ENCODE measurements around the gene HOXA6. TPM values are rescaled to one million over a fixed set of nuclear protein-coding genes. Genes with fewer than 3 reads are reported as not detected.
A peak's percentile ranks its signal among the peaks of the same experiment; 100 is the strongest.

Gene HOXA6
- total and polyA plus RNA-seq, 2 of the 4 experiments (the other 2 are of a cell fraction) = 1.4 to 1.8 TPM

DNA sequence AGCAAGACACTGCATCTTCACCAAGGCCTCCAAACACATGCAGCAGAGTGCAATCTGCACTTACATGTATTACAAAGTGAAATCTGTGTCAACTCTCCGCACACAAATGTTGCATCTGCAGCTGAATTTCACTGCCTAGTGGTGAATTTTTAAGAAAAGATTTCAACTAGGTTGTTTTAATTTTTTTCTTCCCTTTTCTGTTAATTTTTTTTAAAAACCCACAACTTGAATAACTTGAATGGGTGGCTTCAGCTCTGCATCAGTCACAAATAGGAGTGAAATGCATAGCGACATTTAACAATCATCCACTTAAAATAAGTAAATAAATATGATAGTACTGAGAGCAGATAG lies 46.4 kb upstream of the HOXA6 start:
- H3K79me1 ChIP-seq (ENCODE audit: low read depth in 1 of 2, low read length in 2 of 2) = no peaks in the 10 kb centered on the region
- H3K23ac ChIP-seq (ENCODE audit: low read depth, low read length) = 0 out of 2 replicates have a peak overlapping the region, but pooled peaks have one; percentile 3
- peaks cover 88% of the 10 kb centered on the region for H3K27me3 ChIP-seq (ENCODE audit: control insufficient read depth, insufficient read depth, low read length)

More for the DNA sequence above, 46.4 kb upstream of the HOXA6 start:
- Histone ChIP-seq H3K4me1 (ENCODE audit: control insufficient read depth, insufficient read depth, low read length) (no peaks in the 10 kb centered on the region), H3K56ac (ENCODE audit: extremely low read depth, insufficient read depth, low read length) (no peak overlapping the region), H2AK9ac (replicated peaks; ENCODE audit: low read depth, low read length, poor library complexity) (no peak overlapping the region), H3K4me3 (ENCODE audit: insufficient read depth, low read depth, low read length) (no peak overlapping the region), H3K4me2 (ENCODE audit: low read depth, low read length) (no peak overlapping the region), H4K5ac (ENCODE audit: low read depth, low read length) (no peak overlapping the region), H3K27ac (ENCODE audit: insufficient read depth, low read length) (no peak overlapping the region), H3K18ac (ENCODE audit: low read depth, low read length) (no peak overlapping the region), H4K20me1 (ENCODE audit: insufficient read depth, low read length) (peaks cover 4% of the 10 kb centered on the region; the same call in 1 of the 2 replicates), H3K36me3 (ENCODE audit: control insufficient read depth, insufficient read depth, low read length) (no peaks in the 10 kb centered on the region), H2BK120ac (ENCODE audit: low read depth, low read length) (no peak overlapping the region), H3K4ac (ENCODE audit: low read depth, low read length) (no peak overlapping the region), H2BK20ac (ENCODE audit: low read depth, low read length) (no peak overlapping the region), H3K9ac (ENCODE audit: low read depth, low read length) (no peak overlapping the region), H2AK5ac (ENCODE audit: low read depth, low read length) (no peak overlapping the region), H2BK15ac (ENCODE audit: low read depth, low read length) (no peak overlapping the region), H3K9me1 (ENCODE audit: insufficient read depth, low read length) (no peaks in the 10 kb centered on the region), H2AFZ (replicated peaks; ENCODE audit: low read length, poor library complexity) (no peak overlapping the region), H3K14ac (replicated peaks; ENCODE audit: low read depth, low read length) (no peak overlapping the region), H4K8ac (ENCODE audit: low read depth in 2 of 2, low read length in 2 of 2) (no peak overlapping the region), H2BK5ac (ENCODE audit: low read depth, low read length, poor library complexity, severe bottlenecking) (no peak overlapping the region), H3K9me3 (ENCODE audit: control insufficient read depth, insufficient read depth, low read length) (peaks cover 10% of the 10 kb centered on the region; the same call in 1 of the 2 replicates), H4K91ac (ENCODE audit: insufficient read depth, low read depth, low read length) (no peak overlapping the region)
- WGBS, 2 experiments (ENCODE audit: extremely low coverage in 2 of 2, insufficient read length in 1 of 2) = no CpG with 5 or more reads among the region's 2 CpGs
- TF ChIP-seq FOS (IDR thresholded peaks at IDR 0.05; ENCODE audit: low read depth, low read length) (no peak), NFE2L2 (IDR thresholded peaks at IDR 0.05; ENCODE audit: low read depth, low read length) (no peak), SMC3 (IDR thresholded peaks at IDR 0.05; ENCODE audit: low read depth, low read length) (no peak), MAFK (IDR thresholded peaks at IDR 0.05; ENCODE audit: low read depth, low read length) (no peak), RAD21 (IDR thresholded peaks at IDR 0.05; ENCODE audit: low read length) (no peak), RFX5 (IDR thresholded peaks at IDR 0.05; ENCODE audit: low read depth, low read length) (no peak), BHLHE40 (IDR thresholded peaks at IDR 0.05; ENCODE audit: low read depth, low read length) (no peak), MAZ (IDR thresholded peaks at IDR 0.05; ENCODE audit: borderline replicate concordance, low read depth, low read length) (no peak), MXI1 (IDR thresholded peaks at IDR 0.05; ENCODE audit: borderline replicate concordance, low read depth, low read length) (no peak), CEBPB (IDR thresholded peaks at IDR 0.05; ENCODE audit: low read depth, low read length) (no peak), RCOR1 (IDR thresholded peaks at IDR 0.05; ENCODE audit: insufficient replicate concordance, low read length) (no peak), POLR2A (IDR thresholded peaks at IDR 0.05; ENCODE audit: low read depth, low read length) (no peak), CHD1 (IDR thresholded peaks at IDR 0.05; ENCODE audit: low read depth, low read length) (no peak)
- TF ChIP-seq, protein P1, sequence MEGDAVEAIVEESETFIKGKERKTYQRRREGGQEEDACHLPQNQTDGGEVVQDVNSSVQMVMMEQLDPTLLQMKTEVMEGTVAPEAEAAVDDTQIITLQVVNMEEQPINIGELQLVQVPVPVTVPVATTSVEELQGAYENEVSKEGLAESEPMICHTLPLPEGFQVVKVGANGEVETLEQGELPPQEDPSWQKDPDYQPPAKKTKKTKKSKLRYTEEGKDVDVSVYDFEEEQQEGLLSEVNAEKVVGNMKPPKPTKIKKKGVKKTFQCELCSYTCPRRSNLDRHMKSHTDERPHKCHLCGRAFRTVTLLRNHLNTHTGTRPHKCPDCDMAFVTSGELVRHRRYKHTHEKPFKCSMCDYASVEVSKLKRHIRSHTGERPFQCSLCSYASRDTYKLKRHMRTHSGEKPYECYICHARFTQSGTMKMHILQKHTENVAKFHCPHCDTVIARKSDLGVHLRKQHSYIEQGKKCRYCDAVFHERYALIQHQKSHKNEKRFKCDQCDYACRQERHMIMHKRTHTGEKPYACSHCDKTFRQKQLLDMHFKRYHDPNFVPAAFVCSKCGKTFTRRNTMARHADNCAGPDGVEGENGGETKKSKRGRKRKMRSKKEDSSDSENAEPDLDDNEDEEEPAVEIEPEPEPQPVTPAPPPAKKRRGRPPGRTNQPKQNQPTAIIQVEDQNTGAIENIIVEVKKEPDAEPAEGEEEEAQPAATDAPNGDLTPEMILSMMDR (conservative IDR thresholded peaks at IDR 0.05; ENCODE audit: low read depth, low read length) = no peak
- TF ChIP-seq, protein P2, sequence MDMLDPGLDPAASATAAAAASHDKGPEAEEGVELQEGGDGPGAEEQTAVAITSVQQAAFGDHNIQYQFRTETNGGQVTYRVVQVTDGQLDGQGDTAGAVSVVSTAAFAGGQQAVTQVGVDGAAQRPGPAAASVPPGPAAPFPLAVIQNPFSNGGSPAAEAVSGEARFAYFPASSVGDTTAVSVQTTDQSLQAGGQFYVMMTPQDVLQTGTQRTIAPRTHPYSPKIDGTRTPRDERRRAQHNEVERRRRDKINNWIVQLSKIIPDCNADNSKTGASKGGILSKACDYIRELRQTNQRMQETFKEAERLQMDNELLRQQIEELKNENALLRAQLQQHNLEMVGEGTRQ (IDR thresholded peaks at IDR 0.05; ENCODE audit: low read depth, low read length) = no peak
- in situ Hi-C loops (cut with MboI; ENCODE audit: low sequenced_read_pairs) (loop anchor here (10.0 kb wide), 1 partner anchor 881 kb away; no protein-coding TSS in a partner anchor), intact Hi-C loops (cut with micrococcal nuclease) (loop anchor here (10.0 kb wide), 4 partner anchors 551 to 1911 kb away; partner anchors contain the start of gene TAX1BP1), dilution Hi-C loops (cut with HindIII; ENCODE audit: low sequenced_read_pairs, unreplicated experiment) (no loop called here)
- ATAC-seq (ENCODE audit: low read depth) (no peak), DNase-seq (no peak)
- POLR2A ChIA-PET (ENCODE audit: unreplicated experiment) = no interaction called here
- CTCF ChIA-PET = no interaction called here
- BruUV-seq (replicated peaks) = no TSS peak
